ENCODE measurements around the gene SLC8A1.

Gene SLC8A1

DNA sequence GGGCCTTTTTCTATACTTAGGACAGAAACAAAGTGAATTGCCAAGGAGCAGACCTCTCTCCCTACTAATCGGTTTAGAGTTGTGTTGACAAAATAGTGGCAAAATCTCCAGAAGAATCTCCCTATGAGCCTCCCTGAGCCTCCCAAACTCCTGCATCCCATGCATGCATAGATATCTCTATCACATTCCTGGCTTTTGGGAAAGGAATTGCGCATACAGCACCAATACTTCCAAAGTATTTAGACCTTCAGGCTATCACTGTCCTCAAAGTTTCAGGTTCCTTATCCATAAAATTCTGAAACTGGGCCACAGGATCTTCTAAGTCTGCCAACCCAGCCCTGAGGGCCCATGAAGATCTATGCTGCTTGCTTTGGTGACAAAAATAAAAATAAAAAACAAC lies 152.1 kb downstream of the SLC8A1 start:
- TF ChIP-seq GATA1 (IDR thresholded peaks at IDR 0.05; ENCODE audit: low read depth, low read length): no peak
- TF ChIP-seq POLR2A (IDR thresholded peaks at IDR 0.05; ENCODE audit: low read length): no peak
- DNase-seq: no peak

- no peak for DNase-seq
- TF ChIP-seq GATA1 (IDR thresholded peaks at IDR 0.05; ENCODE audit: low read depth, low read length) (no peak), POLR2A (IDR thresholded peaks at IDR 0.05; ENCODE audit: low read length) (no peak)
Measured at GRCh38 chr2:40299173-40299572, 152.7 kb downstream of the SLC8A1 start.

DNA sequence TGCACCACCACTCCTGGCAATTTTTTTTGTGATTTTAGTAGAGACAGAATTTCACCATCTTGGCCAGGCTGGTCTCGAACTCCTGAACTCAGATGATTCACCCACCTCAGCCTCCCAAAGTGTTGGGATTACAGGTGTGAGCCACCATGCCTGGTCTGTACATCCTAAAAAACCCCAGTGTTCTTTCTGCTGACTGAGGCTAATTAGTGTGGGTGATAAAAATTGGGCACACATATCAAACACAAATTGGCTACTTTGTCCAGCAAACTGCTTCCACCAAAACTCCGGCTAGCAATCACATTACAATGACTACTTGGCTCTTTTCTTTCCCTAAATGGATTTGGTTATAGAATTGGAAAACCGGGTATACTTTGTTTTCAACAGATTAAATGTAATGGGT lies 153.9 kb downstream of the SLC8A1 start:
- no peak for TF ChIP-seq POLR2A (IDR thresholded peaks at IDR 0.05; ENCODE audit: low read length)
- no peak for TF ChIP-seq GATA1 (IDR thresholded peaks at IDR 0.05; ENCODE audit: low read depth, low read length)
- DNase-seq: no peak

DNA sequence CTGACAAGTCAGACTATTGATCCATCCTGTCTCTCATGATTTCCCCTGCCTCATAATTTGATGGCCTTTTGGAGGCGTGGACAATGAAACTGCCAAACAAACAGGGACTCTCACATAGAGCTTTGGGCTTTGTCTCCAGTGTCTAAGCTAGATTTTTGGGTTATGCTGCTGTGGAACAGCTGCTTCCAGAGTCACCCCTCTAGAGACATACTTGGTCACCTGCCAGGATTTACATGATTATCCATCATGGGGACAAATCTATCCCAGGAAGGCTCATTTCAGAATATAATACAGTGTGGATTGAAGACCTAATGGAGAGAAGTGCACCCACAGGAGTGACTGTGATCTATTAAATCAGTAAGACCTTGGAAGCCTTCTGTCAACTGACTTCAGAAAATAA lies 159.6 kb downstream of the SLC8A1 start:
- DNase-seq: no peak
- TF ChIP-seq POLR2A (IDR thresholded peaks at IDR 0.05; ENCODE audit: low read length) (no peak), GATA1 (IDR thresholded peaks at IDR 0.05; ENCODE audit: low read depth, low read length) (no peak)

DNA sequence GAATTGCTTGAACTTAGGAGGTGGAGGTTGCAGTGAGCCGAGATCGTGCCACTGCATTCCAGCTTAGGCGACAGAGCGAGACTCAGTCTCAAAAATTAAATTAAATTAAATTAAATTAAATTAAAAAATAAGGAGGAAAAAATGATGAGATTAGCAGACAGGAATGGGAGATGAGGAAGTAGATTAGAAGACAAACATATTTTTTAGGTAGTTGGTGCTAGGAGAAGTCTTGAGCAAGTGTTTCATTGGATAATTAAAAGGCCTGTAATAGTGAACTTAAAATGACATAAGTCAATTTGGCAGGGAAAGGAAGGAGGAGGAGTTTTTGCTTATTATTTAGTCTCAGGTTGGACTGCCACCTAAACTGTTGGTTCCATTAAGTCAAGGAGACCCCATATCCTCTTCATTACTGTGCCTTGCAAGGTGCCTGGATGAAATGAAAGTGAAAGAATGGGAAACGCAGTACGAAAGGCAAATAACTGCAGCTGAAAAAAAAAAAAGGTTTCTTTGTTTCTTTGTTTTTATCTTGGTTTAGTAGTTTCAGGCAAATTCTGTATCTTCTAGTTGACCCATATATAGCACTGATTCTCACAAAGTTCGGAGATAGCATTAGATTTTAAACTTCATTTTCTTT lies 162.0 kb downstream of the SLC8A1 start:
- TF ChIP-seq POLR2A (IDR thresholded peaks at IDR 0.05; ENCODE audit: low read length): no peak
- no peak for TF ChIP-seq GATA1 (IDR thresholded peaks at IDR 0.05; ENCODE audit: low read depth, low read length)
- DNase-seq: no peak

GRCh38 chr2:40287773-40288172 lies 164.1 kb downstream of the SLC8A1 start:
- TF ChIP-seq POLR2A (IDR thresholded peaks at IDR 0.05; ENCODE audit: low read length) (no peak), GATA1 (IDR thresholded peaks at IDR 0.05; ENCODE audit: low read depth, low read length) (no peak)

GRCh38 chr2:40287195-40287594 lies 164.7 kb downstream of the SLC8A1 start:
- TF ChIP-seq POLR2A (IDR thresholded peaks at IDR 0.05; ENCODE audit: low read length): no peak
- no peak for TF ChIP-seq GATA1 (IDR thresholded peaks at IDR 0.05; ENCODE audit: low read depth, low read length)
- DNase-seq: no peak

More at GRCh38 chr2:40287773-40288172, 164.1 kb downstream of the SLC8A1 start:
- DNase-seq: no peak

DNA sequence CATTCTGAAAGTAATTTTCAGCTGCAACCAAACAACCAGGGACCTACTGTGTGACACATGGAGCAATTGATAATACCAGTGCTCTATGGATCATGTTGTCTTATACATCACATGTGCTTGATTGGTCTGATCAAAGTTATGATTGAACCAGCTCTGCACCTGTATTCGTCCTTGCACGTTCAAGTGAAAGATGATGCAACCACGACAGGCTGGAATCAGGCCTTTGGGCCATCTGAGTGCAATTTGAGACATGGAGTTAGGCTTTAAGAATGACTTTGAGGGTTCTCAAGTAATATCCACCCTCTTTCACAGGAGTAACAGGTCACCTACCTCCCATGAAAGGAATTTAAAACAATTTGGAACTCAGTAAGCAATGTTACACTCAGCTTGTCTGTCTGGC lies 165.2 kb downstream of the SLC8A1 start:
- no peak for TF ChIP-seq POLR2A (IDR thresholded peaks at IDR 0.05; ENCODE audit: low read length)
- TF ChIP-seq GATA1 (IDR thresholded peaks at IDR 0.05; ENCODE audit: low read depth, low read length): no peak
- no peak for DNase-seq

GRCh38 chr2:40285391-40285790 lies 166.5 kb downstream of the SLC8A1 start:
- TF ChIP-seq GATA1 (IDR thresholded peaks at IDR 0.05; ENCODE audit: low read depth, low read length): no peak
- TF ChIP-seq POLR2A (IDR thresholded peaks at IDR 0.05; ENCODE audit: low read length): no peak
- DNase-seq: no peak

DNA sequence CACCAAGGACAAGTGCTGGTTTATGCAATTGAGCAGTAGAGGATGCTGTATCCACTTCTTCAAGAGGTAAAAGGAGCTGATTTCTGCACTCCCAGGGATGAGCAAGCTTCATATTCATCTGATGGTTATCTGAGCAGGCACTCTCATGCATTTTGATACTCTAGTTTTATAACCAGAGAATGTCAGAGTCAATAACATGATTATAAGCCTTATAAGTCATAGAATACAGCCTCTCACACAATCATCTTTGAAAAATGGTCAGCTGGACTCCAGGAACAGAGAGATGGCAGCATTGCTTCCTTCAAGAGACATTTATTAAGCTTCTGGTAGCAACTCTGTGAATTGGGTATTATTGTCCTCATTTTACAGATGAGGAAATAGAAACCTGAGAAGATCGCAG lies 167.1 kb downstream of the SLC8A1 start:
- TF ChIP-seq GATA1 (IDR thresholded peaks at IDR 0.05; ENCODE audit: low read depth, low read length) (no peak), POLR2A (IDR thresholded peaks at IDR 0.05; ENCODE audit: low read length) (no peak)
- DNase-seq: no peak

DNA sequence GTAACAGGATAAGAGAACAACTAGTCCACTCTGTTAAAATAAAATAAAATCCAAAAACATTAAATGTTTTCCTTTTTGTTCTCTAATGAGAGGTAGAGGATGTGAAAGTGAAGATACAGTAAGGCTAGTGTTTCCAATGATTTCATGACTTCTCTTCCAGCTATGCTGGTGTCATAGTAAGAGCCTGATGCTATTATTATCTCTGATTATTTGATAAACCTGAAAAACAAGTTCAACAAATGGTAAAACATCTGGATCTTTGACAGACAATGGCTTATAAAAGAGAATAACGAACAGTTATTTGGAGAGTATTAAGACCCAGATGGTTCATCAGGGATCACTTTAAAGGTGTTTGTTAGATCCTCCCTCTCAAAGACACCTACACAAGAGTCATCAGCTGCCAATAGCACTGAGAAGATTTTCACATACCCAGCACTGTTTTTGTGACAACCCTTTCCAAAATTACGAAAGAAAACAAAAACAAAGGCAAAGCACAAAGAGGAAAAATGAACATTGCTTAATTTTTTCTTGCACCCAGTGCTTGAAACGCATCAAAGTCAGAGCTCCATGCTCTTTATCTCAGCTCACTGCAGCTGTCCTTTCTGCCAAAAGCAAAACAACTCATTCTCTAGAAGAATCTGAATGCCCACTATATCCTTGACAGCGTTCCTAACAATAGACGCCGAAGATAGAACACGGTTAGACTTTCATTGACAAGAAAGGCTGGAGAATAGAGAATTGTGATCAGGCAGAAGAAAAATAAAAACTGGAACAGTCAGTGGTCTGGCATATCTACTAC lies 168.6 kb downstream of the SLC8A1 start:
- DNase-seq: no peak
- TF ChIP-seq GATA1 (IDR thresholded peaks at IDR 0.05; ENCODE audit: low read depth, low read length) (no peak), POLR2A (IDR thresholded peaks at IDR 0.05; ENCODE audit: low read length) (no peak)

DNA sequence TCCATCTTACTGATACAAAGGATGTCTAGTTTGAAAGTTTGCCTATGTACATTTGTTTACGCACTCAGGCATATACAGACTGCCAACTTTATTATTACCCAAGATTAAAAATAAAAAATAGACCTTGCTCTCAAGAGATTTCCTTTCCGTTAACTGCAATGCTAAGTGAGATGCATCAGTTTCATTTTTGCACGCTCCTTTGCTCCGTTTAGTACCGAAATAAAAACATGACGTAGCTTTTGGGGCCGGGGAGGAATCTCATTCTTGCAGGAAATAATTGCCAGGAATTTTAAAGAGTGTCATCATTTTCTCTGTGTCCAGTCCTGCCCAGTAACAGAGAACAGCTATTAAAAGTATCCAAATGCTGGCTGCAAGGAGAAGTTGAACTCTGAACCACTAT lies 169.5 kb downstream of the SLC8A1 start:
- DNase-seq: no peak
- TF ChIP-seq GATA1 (IDR thresholded peaks at IDR 0.05; ENCODE audit: low read depth, low read length) (no peak), POLR2A (IDR thresholded peaks at IDR 0.05; ENCODE audit: low read length) (no peak)

DNA sequence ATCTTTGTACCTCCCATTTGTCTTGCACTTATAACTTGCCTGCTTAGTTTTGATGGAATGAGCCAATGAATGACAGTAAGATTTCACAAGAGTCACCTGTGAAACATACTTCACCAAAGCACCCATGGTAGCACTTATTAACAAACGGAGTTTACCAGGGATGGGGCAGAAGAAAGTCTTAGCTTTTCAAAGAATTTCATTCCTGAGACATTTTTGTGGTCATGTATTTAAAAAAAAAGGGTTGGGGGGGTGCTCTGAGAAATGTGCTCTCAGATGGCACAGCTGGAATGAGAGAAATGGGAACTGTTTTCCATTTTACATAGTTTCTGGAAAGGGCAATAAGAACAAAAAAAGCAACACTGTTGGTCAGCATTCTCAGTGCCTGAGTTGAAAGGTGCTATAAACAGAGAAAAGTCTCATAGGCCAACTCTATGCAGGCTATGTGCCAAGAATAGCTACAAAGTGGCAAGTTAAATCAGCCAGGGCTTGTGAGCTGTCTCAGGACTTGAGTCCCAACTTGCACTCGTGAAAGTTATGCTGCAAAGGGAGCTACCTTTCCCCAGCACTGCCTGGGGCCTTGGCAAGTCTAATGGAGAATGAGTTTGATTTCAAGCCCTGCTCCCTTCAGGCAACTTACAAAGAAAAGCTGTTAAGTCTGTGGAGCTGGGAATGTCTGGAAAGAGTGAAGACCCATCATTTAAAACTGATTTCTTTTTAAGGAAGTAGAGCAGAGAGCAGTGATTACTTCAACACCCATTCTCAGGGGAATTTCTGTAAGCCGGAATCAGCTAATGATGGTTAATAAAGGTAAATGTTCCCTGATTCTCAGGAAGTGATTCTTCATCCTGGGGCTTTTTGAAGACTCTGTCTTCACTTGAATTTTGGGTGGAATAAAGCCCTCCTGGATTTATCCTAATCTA lies 170.6 kb downstream of the SLC8A1 start:
- no peak for TF ChIP-seq POLR2A (IDR thresholded peaks at IDR 0.05; ENCODE audit: low read length)
- no peak for DNase-seq

GRCh38 chr2:40279482-40279881 lies 172.4 kb downstream of the SLC8A1 start:
- TF ChIP-seq GATA1 (IDR thresholded peaks at IDR 0.05; ENCODE audit: low read depth, low read length): no peak
- DNase-seq: no peak

All from erythroblast (primary cell).